HUDEP-2 (cell line): ENCODE results near the gene C15orf40.

Experiments
- DNase-seq, 76 experiments: peaks; one replicate each; lab custom pipeline; 2025; ENCODE audit not compliant: unreplicated experiment in 76 of 76; lab: John Stamatoyannopoulos, UW

The C15orf40 gene

GRCh38 chr15:82995938-82996337 lies 15.5 kb downstream of the C15orf40 start:
- no peak for DNase-seq

DNA sequence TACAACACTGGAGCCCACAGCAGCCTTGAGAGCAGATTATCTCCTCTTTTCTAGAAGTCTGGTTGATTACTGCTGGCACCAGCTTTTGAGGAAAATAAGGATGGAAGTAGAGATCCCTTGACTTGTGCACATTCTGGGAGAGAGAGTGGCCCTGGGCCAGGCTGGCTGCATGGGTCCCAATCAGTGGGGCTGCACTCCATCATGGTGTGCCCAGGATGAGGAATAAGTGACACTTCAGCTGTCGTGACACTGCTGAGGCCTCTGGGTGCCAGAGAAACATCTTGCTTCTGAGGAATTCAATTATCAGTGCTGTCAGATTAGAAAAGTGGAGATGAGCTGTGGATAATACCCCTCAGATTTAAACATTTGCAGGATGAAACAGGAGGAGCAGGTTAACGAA lies 16.4 kb downstream of the C15orf40 start:
- no peak for DNase-seq

GRCh38 chr15:82993144-82993543 lies 18.3 kb downstream of the C15orf40 start:
- no peak for DNase-seq

DNA sequence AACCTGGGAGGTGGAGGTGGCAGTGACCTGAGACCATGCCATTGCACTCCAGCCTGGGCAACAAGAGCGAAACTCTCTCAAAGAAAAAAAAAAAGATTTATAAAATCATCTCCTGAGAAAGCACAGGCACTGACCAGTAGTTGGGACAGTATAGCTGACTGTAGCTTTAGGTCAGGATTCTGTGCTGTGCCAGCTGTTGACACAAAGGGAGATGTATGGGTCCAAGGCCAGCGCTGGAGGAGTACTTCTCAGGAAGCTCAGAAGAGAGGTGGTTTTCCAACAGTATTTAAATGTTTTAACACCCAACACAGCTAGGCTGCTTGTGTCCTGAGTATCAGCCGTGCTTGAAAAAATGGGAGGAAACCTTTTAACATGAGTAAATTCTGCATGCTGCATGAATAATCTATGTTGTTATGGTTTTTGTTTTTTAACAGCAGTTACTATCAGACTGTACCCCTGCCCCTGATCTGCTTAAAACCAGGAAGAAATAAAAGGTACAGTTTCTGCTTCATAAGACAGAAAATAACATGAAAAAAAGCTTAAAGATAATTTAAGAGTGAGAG lies 18.9 kb downstream of the C15orf40 start:
- no peak for DNase-seq

DNA sequence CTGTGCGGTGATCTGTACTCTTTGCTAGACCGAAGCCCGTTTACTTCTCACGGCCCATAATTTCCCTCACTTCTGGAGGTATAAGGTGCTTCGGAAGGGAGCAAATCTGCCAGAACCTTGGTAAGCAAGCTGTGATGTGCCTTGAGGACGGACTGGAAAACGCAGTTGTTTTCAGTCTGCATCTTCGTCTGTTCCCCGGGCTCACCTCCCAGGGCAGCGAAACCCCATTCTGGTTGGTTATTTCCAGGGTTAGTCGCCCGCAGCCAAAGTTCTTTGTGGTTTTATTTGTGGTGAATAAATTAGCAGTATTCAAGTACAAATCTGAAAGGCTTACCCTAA lies 25.0 kb downstream of the C15orf40 start:
- peak in 6 of 76 experiments; percentile 7 to 46 (median 41) for DNase-seq

- peak; percentile 70 to 96 (median 91) for DNase-seq
Observed at GRCh38 chr15:82985688-82986441, 25.6 kb downstream of the C15orf40 start, which contains the start of gene RAMAC. Gene RAMAC, plus strand, starts transcription at chr15:82986210. Its CDS starts 2,809 bp downstream, at chr15:82989019.

DNA sequence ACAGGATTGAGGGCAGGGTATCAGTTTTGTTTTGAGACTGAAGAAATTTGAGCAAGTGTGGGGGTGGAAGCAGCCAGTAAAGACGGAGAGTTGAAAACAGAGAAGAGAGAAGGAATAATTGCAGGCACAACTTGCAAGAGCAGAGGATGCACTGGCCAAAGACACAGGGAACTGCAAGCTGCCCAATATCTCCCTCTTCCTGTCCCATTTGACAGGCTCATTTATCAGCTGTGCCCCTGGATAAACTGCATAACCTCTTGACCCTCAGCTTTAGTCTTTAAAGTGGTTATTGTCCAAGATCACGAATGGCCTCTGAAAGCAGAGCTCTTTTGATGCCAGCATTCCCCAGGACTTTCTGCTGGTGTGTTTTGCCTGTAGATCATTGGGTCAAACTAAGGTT lies 30.5 kb downstream of the C15orf40 start:
- no peak for DNase-seq

- DNase-seq: no peak
Observed at GRCh38 chr15:82979726-82980125, 31.7 kb downstream of the C15orf40 start.

- DNase-seq: no peak
Observed at GRCh38 chr15:82978438-82978837, 33.0 kb downstream of the C15orf40 start.

DNA sequence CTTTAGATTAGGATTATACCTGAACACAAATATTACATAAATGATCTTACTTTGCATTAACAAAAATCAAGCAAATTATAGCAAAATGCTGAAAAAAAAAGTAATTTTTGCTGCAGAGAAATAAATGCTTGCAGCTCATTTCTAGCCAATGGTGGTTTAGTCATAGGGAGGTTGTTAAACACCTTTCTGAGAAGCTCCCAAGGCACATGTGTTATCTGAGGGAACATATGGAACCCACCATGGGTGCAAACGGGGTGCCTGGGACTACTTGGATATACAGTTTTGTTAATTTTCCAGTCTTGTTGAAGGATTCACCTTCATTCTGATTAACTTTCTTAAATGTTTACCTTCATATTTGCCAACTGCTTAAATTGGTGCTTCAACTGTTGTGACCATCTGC lies 34.4 kb downstream of the C15orf40 start:
- DNase-seq: peak in 1 of 76 experiments; percentile 12

- DNase-seq: no peak
Observed at GRCh38 chr15:82972990-82973389, 38.4 kb downstream of the C15orf40 start.

DNA sequence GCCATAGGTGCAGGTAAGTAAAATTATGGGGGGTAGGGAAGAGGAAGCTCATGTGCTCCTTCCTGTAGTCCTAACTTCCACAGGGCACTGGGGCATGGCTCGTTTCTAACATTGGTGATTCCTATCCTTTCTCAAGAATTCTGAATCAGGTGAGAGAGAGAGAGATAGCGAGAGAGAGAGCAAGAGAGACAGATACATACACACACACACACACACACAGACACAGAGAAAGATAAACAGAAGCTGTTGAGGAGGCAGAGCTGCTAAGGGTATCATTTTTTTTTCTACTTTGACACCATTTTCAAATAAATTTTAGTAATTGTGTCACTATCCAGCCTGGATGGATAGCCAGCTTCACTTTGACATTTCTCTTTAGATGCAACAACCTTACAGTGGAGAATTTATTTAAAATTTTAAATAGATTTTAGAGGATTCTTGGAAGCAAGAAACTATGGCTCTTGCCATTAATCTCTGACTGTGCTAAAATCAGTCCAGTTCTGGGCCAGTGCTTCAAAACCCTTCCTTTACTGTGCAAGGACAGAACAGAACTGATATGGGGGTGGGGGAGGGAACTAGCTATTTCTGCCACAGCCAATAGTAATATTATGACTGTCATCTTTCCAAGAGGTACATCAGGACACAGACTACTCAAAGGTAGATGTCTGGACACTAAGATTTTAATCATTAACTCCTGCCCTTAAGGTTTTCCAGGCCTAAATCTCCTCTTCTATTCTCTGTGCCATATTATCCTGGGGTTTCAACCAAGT lies 40.0 kb downstream of the C15orf40 start:
- DNase-seq: peak in 1 of 76 experiments; percentile 4

DNA sequence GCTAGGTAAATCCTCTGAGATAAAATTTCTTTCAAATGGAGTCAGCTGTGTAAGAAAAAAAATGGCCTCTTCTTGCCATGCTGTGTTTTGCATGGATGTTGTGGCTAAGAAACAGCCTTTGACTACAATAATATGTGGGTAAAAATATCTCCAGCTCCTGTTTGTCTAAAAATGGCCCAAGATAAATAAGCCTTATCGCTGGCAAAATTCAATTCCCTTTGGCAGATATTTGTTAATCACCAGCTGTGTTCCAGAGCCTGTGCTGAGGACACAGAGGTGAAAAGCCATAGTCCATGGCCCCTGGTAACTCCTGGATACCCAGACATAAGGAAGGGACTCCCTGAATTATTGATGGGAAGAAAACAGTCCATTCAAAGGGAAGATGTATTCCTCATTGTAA lies 40.7 kb downstream of the C15orf40 start:
- no peak for DNase-seq

- DNase-seq: peak in 1 of 76 experiments; percentile 19
Observed at GRCh38 chr15:82970078-82970686, 41.3 kb downstream of the C15orf40 start.

- DNase-seq: no peak
Observed at GRCh38 chr15:82969353-82969752, 42.1 kb downstream of the C15orf40 start.

GRCh38 chr15:82968066-82968465 lies 43.4 kb downstream of the C15orf40 start:
- DNase-seq: no peak

DNA sequence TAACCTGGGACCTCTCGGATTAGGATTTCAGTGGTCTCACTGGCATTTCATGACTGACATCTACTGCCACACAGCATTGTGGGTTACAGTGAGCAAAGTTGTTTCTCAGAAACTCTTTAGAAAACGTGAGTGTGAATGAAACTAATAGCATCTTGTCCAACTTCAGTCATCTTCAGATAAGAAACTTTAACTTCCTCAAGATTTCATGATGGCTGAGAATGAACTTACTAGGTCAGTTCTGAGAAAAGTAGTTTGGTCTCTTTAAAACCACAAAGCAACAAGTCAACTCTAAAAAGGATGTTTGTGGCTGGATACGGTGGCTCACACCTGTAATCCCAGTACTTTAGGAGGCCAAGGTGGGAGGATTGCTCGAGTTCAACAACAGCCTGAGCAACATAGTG lies 44.8 kb downstream of the C15orf40 start:
- no peak for DNase-seq

DNA sequence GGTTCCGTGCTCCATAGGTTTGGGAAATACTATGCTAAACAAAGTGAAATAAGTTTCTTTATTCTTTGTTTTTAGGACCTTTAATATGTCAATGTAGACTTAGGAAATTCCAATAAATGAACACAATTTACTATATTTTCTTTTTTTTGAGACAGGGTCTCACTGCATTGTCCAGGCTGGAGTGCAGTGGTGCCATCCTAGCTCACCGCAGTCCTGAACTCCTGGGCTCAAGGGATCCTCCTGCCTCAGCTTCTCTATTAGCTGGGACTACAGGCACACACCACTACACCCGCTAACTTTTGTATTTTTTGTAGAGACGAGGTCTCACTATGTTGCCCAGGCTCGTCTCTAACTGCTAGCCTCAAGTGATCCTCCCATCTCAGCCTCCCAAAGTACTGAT lies 46.5 kb downstream of the C15orf40 start:
- DNase-seq: no peak

DNA sequence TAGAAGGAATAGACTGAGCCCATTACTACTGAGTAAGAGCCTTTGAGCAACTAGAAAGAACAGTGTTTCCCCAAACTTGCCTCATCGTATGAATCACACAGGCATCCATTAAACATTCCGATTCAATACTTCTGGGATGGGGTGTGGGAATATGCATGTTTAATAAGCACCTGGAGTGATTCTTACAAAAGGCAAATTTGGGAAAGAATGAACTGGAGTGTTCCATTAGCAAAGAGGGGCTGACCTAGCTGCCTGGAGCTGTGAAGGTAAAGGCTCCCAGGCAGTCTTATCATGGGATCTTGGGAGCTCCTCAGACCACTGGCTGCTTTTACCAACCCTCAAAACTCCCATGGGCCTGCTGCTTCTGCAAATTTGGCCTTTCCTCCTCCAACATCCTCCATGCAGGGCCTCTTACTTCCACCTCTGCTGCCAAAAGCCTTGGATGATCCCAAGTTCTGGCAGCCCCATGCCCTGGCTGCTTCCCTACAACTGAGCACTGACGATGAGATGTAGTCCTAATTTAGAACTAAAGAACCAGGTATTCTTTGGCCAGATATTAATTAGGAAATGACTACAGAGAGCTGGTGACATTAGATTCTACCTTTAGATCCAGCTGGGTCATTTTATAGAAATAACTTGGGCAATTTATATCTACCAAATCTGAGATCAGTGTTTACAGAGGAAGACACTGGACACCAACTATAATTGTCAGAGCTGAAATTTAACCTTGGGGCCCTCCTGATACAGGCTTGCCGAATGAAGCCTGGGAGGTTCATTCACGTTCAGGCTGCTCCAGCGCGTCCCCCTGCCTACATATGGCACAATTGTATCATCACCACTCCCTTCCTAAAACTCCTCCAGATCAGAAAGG lies 47.7 kb downstream of the C15orf40 start:
- DNase-seq: no peak

DNA sequence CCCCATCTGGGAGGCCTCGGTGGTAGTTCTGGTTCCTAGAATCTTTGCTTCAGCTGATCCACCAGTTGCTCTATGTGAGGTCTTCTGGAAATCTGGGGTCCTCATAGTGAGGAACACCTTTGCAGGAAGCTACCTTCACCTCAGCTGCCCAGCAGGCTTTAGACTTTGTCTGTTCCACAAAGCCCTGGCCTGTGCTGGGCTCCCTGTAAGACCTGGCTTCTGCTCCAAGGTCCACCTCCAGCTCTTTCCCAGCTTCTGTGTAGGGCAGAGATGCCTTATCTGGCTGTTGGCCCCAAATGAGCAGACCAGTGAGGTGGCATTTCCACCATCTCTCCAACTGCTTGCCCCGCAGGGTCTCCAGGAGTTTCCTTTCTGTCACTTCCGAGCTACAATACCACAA lies 50.7 kb downstream of the C15orf40 start:
- no peak for DNase-seq
